K562 (cell line): ENCODE measurements around the gene SLC4A5. TPM values are rescaled to one million over a fixed set of nuclear protein-coding genes. Genes with fewer than 3 reads are reported as not detected.
A peak's percentile ranks its signal among the peaks of the same experiment; 100 is the strongest.

Source experiments
- ARID4B ChIP-seq: sonication (generic); formaldehyde crosslinking; IDR thresholded peaks from 2 replicates; pipeline ENCODE4 v1.8.0; 2022; ENCODE audit warnings: mild to moderate bottlenecking, missing genetic modification reagents
- ELF2 ChIP-seq: fragments of 250-450 bp; sonication (Bioruptor Pico); IDR thresholded peaks from 2 replicates; pipeline ENCODE4 v1.5.0; 2021; ENCODE audit warnings: mild to moderate bottlenecking
- ID3 ChIP-seq, 2 experiments: fragments of 250-450 bp in 1 of 2; fragments of 450-650 bp in 1 of 2; sonication (Bioruptor Pico) in 1 of 2; IDR thresholded peaks; 2 replicates each; pipeline versions ENCODE4 v1.6.1 to v1.8.0; 2016 to 2021; ENCODE audit warnings: mild to moderate bottlenecking in 2 of 2, moderate library complexity in 2 of 2, missing compliant biosample characterization in 1 of 2, missing genetic modification characterization in 1 of 2
- LEF1 ChIP-seq: fragments of 450-650 bp; IDR thresholded peaks from 2 replicates; pipeline ENCODE4 v1.6.1; 2016; ENCODE audit warnings: mild to moderate bottlenecking
- NCOA1 ChIP-seq: fragments of 450-650 bp; IDR thresholded peaks from 2 replicates; pipeline ENCODE4 v1.6.1; 2016; ENCODE audit warnings: low read depth
- NFYB ChIP-seq: IDR thresholded peaks from 2 replicates; pipeline ENCODE4 v1.6.1; 2011; ENCODE audit warnings: mild to moderate bottlenecking, moderate library complexity; ENCODE audit not compliant: insufficient read length; ENCODE audit errors: extremely low read depth
- NR2C2 ChIP-seq, 2 experiments: fragments of 200-800 bp in 1 of 2; sonication (Bioruptor generic) in 1 of 2; sonication (generic) in 1 of 2; formaldehyde crosslinking in 1 of 2; IDR thresholded peaks; 2 replicates each; pipeline versions ENCODE4 v1.6.1 to v1.8.0; 2016 to 2022; ENCODE audit warnings: mild to moderate bottlenecking in 1 of 2, missing compliant biosample characterization in 1 of 2, missing genetic modification characterization in 1 of 2, missing genetic modification reagents in 1 of 2
- POLR2G ChIP-seq: fragments of 200-400 bp; formaldehyde crosslinking; IDR thresholded peaks from 2 replicates; pipeline ENCODE4 v1.6.1; 2017; ENCODE audit warnings: low read depth, mild to moderate bottlenecking, antibody characterized with exemption, low read length, moderate library complexity
- RFX1 ChIP-seq: fragments of 450-650 bp; IDR thresholded peaks from 2 replicates; pipeline ENCODE4 v1.6.1; 2016; ENCODE audit warnings: mild to moderate bottlenecking, moderate library complexity
- ZBTB40 ChIP-seq, 2 experiments: fragments of 450-650 bp in 1 of 2; sonication (generic) in 1 of 2; formaldehyde crosslinking in 1 of 2; IDR thresholded peaks; 2 replicates each; pipeline versions ENCODE4 v1.7.1 to v1.9.0; 2016 to 2022; ENCODE audit warnings: inconsistent platforms in 1 of 2, mild to moderate bottlenecking in 1 of 2, missing genetic modification reagents in 1 of 2
- ZEB2 ChIP-seq: fragments of 450-650 bp; IDR thresholded peaks from 2 replicates; pipeline ENCODE4 v1.6.1; 2016
- ZNF146 ChIP-seq: IDR thresholded peaks from one replicate; pipeline ENCODE4 v1.6.1; 2018; ENCODE audit warnings: missing compliant biosample characterization; ENCODE audit not compliant: unreplicated experiment
- ZNF445 ChIP-seq: fragments of 250-450 bp; sonication (Bioruptor Pico); IDR thresholded peaks from 2 replicates; pipeline ENCODE4 v1.4.0; 2020; ENCODE audit warnings: low read depth, mild to moderate bottlenecking, moderate library complexity
- ZNF778 ChIP-seq: fragments of 450-650 bp; formaldehyde crosslinking; IDR thresholded peaks from 2 replicates; pipeline ENCODE4 v1.4.0; 2020; ENCODE audit warnings: mild to moderate bottlenecking, moderate library complexity
- polyA plus RNA-seq, 8 experiments: library from polyadenylated mRNA; depleted of rRNA in 4 of 8; stranded (reverse) in 5 of 8; unstranded in 3 of 8; fragments of >200 nt; fragmentation: Nextera tagmentation in 2 of 8; fragmentation: Illumina TruSeq in 1 of 8; extraction: Ambion mirVana in 2 of 8; extraction: Trizol in 1 of 8; gene quantifications; 2 replicates each; pipeline versions ENCODE4 v1.2.1 to v1.2.3, GENCODE V29; 2011 to 2014; ENCODE audit warnings: inconsistent platforms in 1 of 8, missing spikeins in 1 of 8
- total RNA-seq, 7 experiments: library from RNA; depleted of rRNA in 6 of 7; stranded (reverse); fragments of >200 nt in 6 of 7; fragmentation: Illumina TruSeq in 2 of 7; extraction: Trizol in 2 of 7; gene quantifications; 2 replicates each; pipeline versions ENCODE4 v1.2.1 to v1.2.3, GENCODE V29; 2011 to 2021; ENCODE audit warnings: low replicate concordance in 1 of 7

SLC4A5 gene
- total and polyA plus RNA-seq, 9 of the 15 experiments (the other 6 are each of a cell fraction or from before 2014, with no cell fraction given), result 0.03 to 0.77 (median 0.14) TPM; not detected in 1

- TF ChIP-seq ZBTB40 (IDR thresholded peaks at IDR 0.05) (no peak), ZBTB40 (CRISPR knock-in tag; IDR thresholded peaks at IDR 0.05) (no peak), ZNF146 (no peak), RFX1 (no peak), ID3 (CRISPR knock-in tag; IDR thresholded peaks at IDR 0.05) (no peak), ID3 (tag; IDR thresholded peaks at IDR 0.05) (no peak), ZNF778 (CRISPR knock-in tag) (no peak), ZEB2 (peak; percentile 88; the same call in 1 of the 2 replicates), ZNF445 (no peak), LEF1 (peak; percentile 74; the same call in 1 of the 2 replicates), NR2C2 (CRISPR knock-in tag; IDR thresholded peaks at IDR 0.05) (no peak), NR2C2 (tag; IDR thresholded peaks at IDR 0.05) (peak; percentile 36; the same call in 1 of the 2 replicates), ARID4B (CRISPR knock-in tag) (no peak), POLR2G (no peak), ELF2 (CRISPR knock-in tag) (no peak), NFYB (no peak), NCOA1 (no peak)
Measured at GRCh38 chr2:74313497-74313896, 29.7 kb downstream of the SLC4A5 start (continued).
